HepG2 (cell line): Measurements from ENCODE around the gene SQSTM1. TPM values are rescaled to one million over a fixed set of nuclear protein-coding genes. Genes with fewer than 3 reads are reported as not detected.

Experiments used
- ATAC-seq: fragments of 200-7000 bp; cut with Tn5 transposase; 3 replicates; pipeline ENCODE4 v1.9.1; 2020; ENCODE audit warnings: mild to moderate bottlenecking, moderate library complexity
- BruUV-seq: library from RNA; stranded (reverse); fragments of 400-500 nt; replicated peaks from 2 replicates; lab custom pipeline; 2021; lab: Mats Ljungman, UMichigan
- CTCF ChIA-PET: fragments of 300-600 bp; formaldehyde crosslinking; extraction: SDS; loops from one replicate; lab custom pipeline; 2021; ENCODE audit warnings: low total read pairs, inconsistent platforms, low intra/inter-chr PET ratio; lab: Yijun Ruan, JAX
- POLR2A ChIA-PET: fragments of 350-600 bp; sonication (Branson Sonifier 250); formaldehyde crosslinking; loops from one replicate; lab custom pipeline; 2020; ENCODE audit warnings: antibody characterized with exemption, inconsistent platforms; lab: Yijun Ruan, JAX
- DNase-seq: peaks from one replicate; pipeline ENCODE4 v3.0.0-alpha.2; 2015; ENCODE audit warnings: low spot score
- FAIRE-seq: peaks from 3 replicates; lab custom pipeline; 2011; peaks lifted over from hg19 to GRCh38; lab: Jason Lieb, UNC
- H2AFZ ChIP-seq: one replicate; pipeline ENCODE4 v1.6.1; 2011; ENCODE audit warnings: low read length, inconsistent platforms
- H3K27ac ChIP-seq: fragments of 300-600 bp; 3 replicates; pipeline ENCODE4 v1.8.0; 2011; ENCODE audit warnings: mixed run types, mild to moderate bottlenecking, mixed read lengths, low read length, inconsistent platforms; ENCODE audit not compliant: insufficient read depth; ENCODE audit errors: extremely low read length
- H3K27me3 ChIP-seq, 2 experiments: fragments of 200-600 bp in 1 of 2; 2 replicates in 1 of 2; 3 replicates in 1 of 2; pipeline versions ENCODE4 v1.6.0 to v1.8.0; 2011; ENCODE audit warnings: low read length in 2 of 2, mild to moderate bottlenecking in 2 of 2, moderate library complexity in 2 of 2, inconsistent platforms in 1 of 2; ENCODE audit not compliant: insufficient read depth in 2 of 2, control insufficient read depth in 1 of 2
- H3K36me3 ChIP-seq, 2 experiments: fragments of 200-600 bp in 1 of 2; replicated peaks in 1 of 2; 2 replicates in 1 of 2; 3 replicates in 1 of 2; pipeline versions ENCODE4 v1.5.1 to v1.8.0; 2011; ENCODE audit warnings: low read length in 2 of 2, inconsistent platforms in 1 of 2; ENCODE audit not compliant: insufficient read depth in 2 of 2, control insufficient read depth in 1 of 2
- H3K4me1 ChIP-seq: 2 replicates; pipeline ENCODE4 v1.5.1; 2012; ENCODE audit warnings: low read length, inconsistent platforms; ENCODE audit not compliant: insufficient read depth
- H3K4me2 ChIP-seq: 2 replicates; pipeline ENCODE4 v1.6.0; 2011; ENCODE audit warnings: low read depth, low read length, inconsistent platforms
- H3K4me3 ChIP-seq, 3 experiments: fragments of 200-600 bp in 1 of 3; sonication (generic), shearing (Covaris generic) in 1 of 3; replicated peaks in 1 of 3; 2 replicates each; pipeline ENCODE4 v1.5.1; 2011 to 2016; ENCODE audit warnings: low read length in 3 of 3, inconsistent platforms in 2 of 3, low read depth in 2 of 3, mild to moderate bottlenecking in 2 of 3, control low read depth in 1 of 3, mixed read lengths in 1 of 3; ENCODE audit not compliant: insufficient read depth in 1 of 3
- H3K79me2 ChIP-seq: one replicate; pipeline ENCODE4 v1.6.1; 2011; ENCODE audit warnings: low read length, inconsistent platforms; ENCODE audit not compliant: insufficient read depth
- H3K9ac ChIP-seq: 2 replicates; pipeline ENCODE4 v1.6.0; 2011; ENCODE audit warnings: mild to moderate bottlenecking, low read depth, low read length, inconsistent platforms; ENCODE audit not compliant: insufficient read depth
- H3K9me3 ChIP-seq: 2 replicates; pipeline ENCODE4 v1.5.1; 2012; ENCODE audit warnings: mild to moderate bottlenecking, low read length
- H4K20me1 ChIP-seq: 2 replicates; pipeline ENCODE4 v1.6.0; 2011; ENCODE audit warnings: inconsistent platforms, mild to moderate bottlenecking, low read length, moderate library complexity; ENCODE audit not compliant: insufficient read depth
- AKAP8 ChIP-seq: sonication (generic); formaldehyde crosslinking; IDR thresholded peaks from 2 replicates; pipeline ENCODE4 v1.5.1; 2020; ENCODE audit warnings: mild to moderate bottlenecking, missing genetic modification reagents
- HCFC1 ChIP-seq: fragments of 150-350 bp; IDR thresholded peaks from 2 replicates; pipeline ENCODE4 v1.6.1; 2014; ENCODE audit warnings: low read depth, low read length
- HDAC6 ChIP-seq: fragments of 200-600 bp; sonication (generic); IDR thresholded peaks from 2 replicates; pipeline ENCODE4 v1.7.0; 2017; ENCODE audit warnings: mild to moderate bottlenecking, antibody characterized with exemption, low read length, low read depth
- HES4 ChIP-seq: sonication (generic); formaldehyde crosslinking; IDR thresholded peaks from 2 replicates; pipeline ENCODE4 v1.9.0; 2021; ENCODE audit warnings: mild to moderate bottlenecking, missing genetic modification reagents, borderline replicate concordance
- HMGA1 ChIP-seq: sonication (generic); formaldehyde crosslinking; conservative IDR thresholded peaks from 2 replicates; pipeline ENCODE4 v1.4.0; 2020; ENCODE audit warnings: missing genetic modification reagents
- HNRNPK ChIP-seq: fragments of 200-400 bp; formaldehyde crosslinking; IDR thresholded peaks from 2 replicates; pipeline ENCODE4 v1.6.1; 2018; ENCODE audit warnings: low read length, low read depth, moderate library complexity, mild to moderate bottlenecking; ENCODE audit not compliant: poor library complexity, severe bottlenecking
- MED13 ChIP-seq: sonication (generic); formaldehyde crosslinking; IDR thresholded peaks from 2 replicates; pipeline ENCODE4 v1.5.0; 2020; ENCODE audit warnings: missing genetic modification reagents
- RELA ChIP-seq: sonication (generic); formaldehyde crosslinking; IDR thresholded peaks from 2 replicates; pipeline ENCODE4 v1.4.0; 2020; ENCODE audit warnings: missing genetic modification reagents
- THAP11 ChIP-seq: IDR thresholded peaks from 2 replicates; pipeline ENCODE4 v1.6.1; 2016; ENCODE audit warnings: missing biosample characterization, missing genetic modification reagents
- YEATS4 ChIP-seq: sonication (generic); formaldehyde crosslinking; IDR thresholded peaks from 2 replicates; pipeline ENCODE4 v1.4.0; 2020; ENCODE audit warnings: missing genetic modification reagents, borderline replicate concordance
- ZC3H13 ChIP-seq: sonication (generic); formaldehyde crosslinking; IDR thresholded peaks from 2 replicates; pipeline ENCODE4 v1.8.1; 2023; ENCODE audit warnings: mild to moderate bottlenecking, missing genetic modification reagents, moderate library complexity
- ZKSCAN1 ChIP-seq: fragments of 150-350 bp; IDR thresholded peaks from 2 replicates; pipeline ENCODE4 v1.6.1; 2014; ENCODE audit warnings: low read length
- ZNF263 ChIP-seq: sonication (generic); formaldehyde crosslinking; IDR thresholded peaks from 2 replicates; pipeline ENCODE4 v1.4.0; 2020; ENCODE audit warnings: missing genetic modification reagents
- ZNF333 ChIP-seq: sonication (generic); formaldehyde crosslinking; IDR thresholded peaks from 2 replicates; pipeline ENCODE4 v1.4.0; 2020; ENCODE audit warnings: mild to moderate bottlenecking, missing genetic modification reagents, borderline replicate concordance
- ZNF556 ChIP-seq: sonication (generic); formaldehyde crosslinking; IDR thresholded peaks from 2 replicates; pipeline ENCODE4 v1.4.0; 2020; ENCODE audit warnings: mild to moderate bottlenecking, missing genetic modification reagents, borderline replicate concordance
- ZNF773 ChIP-seq: sonication (generic); formaldehyde crosslinking; IDR thresholded peaks from 2 replicates; pipeline ENCODE4 v1.4.0; 2020; ENCODE audit warnings: missing genetic modification reagents, borderline replicate concordance
- ZZZ3 ChIP-seq: sonication (generic); formaldehyde crosslinking; IDR thresholded peaks from 2 replicates; pipeline ENCODE4 v1.4.0; 2020; ENCODE audit warnings: missing genetic modification reagents, mild to moderate bottlenecking, borderline replicate concordance
- WGBS: methylation state at CpG from one replicate; pipeline ENCODE4 v1.1.6; 2017; ENCODE audit warnings: low lambda C conversion rate; 5-methylcytosine and 5-hydroxymethylcytosine counted together
- in situ Hi-C: cut with HindIII; loops from 2 replicates; pipeline ENCODE4 v1.10.0; 2017; ENCODE audit warnings: low pct_unique_long_range_greater_than_20kb; ENCODE audit not compliant: extremely low pct_ligation_motif_present
- intact Hi-C: fragments of 100-400 bp; cut with micrococcal nuclease; formaldehyde crosslinking; loops from one replicate; pipeline ENCODE4 v1.10.0; 2022; ENCODE audit not compliant: unreplicated experiment
- polyA plus RNA-seq, 8 experiments: library from polyadenylated mRNA; depleted of rRNA in 3 of 8; stranded (reverse) in 7 of 8; unstranded in 1 of 8; fragments of >200 nt; fragmentation: Illumina TruSeq in 4 of 8; extraction: Trizol in 4 of 8; gene quantifications; 2 replicates each; pipeline versions ENCODE4 v1.2.1 to v1.2.3, GENCODE V29; 2011 to 2016; ENCODE audit warnings: low read depth in 4 of 8, missing spikeins in 1 of 8, mixed read lengths in 1 of 8; ENCODE audit not compliant: insufficient read depth in 1 of 8
- total RNA-seq, 5 experiments: library from RNA; depleted of rRNA; stranded (reverse); fragments of >200 nt; fragmentation: Illumina TruSeq; extraction: Trizol; gene quantifications; 2 replicates each; pipeline ENCODE4 v1.2.3, GENCODE V29; 2016; ENCODE audit warnings: low read depth in 1 of 5
- TF ChIP-seq, protein P1 (sequence below): sonication (generic); formaldehyde crosslinking; IDR thresholded peaks from 2 replicates; pipeline ENCODE4 v1.4.0; 2020; ENCODE audit warnings: mild to moderate bottlenecking, missing genetic modification reagents
- TF ChIP-seq, protein P2 (sequence below): IDR thresholded peaks from 2 replicates; pipeline ENCODE4 v1.6.1; 2016; ENCODE audit warnings: control low read depth

The SQSTM1 gene
- total and polyA plus RNA-seq, 2 of the 13 experiments (the other 11 are each of a cell fraction or from before 2014, with no cell fraction given), result 90.9 to 160 TPM

DNA sequence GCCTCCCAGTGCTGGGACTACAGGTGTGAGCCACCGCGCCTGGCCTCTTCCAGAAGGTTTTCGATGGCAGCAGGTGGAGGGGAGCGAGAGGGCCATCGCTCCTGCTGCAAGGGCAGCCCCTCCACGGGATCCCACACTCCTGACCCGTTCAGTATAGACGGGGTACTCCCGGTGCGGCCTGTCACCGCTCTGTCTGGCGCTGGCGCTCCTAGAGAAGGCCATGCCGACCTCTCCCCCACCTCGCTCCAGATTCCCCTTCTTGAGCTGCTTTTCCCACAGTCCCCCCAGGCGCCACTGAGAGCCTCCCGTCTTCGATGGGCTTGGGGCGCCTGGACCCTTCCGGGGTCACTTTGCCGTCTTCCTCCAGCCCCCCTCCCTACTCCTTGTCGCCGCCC, 4.3 kb upstream of the SQSTM1 start:
- WGBS, result 97% methylated on average over 23 of the region's 23 CpGs
- no peak for FAIRE-seq
- Histone ChIP-seq H4K20me1 (peaks cover under 1% of the 10 kb centered on the region; the same call in 1 of the 2 replicates), H3K79me2 (peaks cover 12% of the 10 kb centered on the region), H3K9me3 (no peaks in the 10 kb centered on the region), H3K4me3 (no peak overlapping the region), H3K4me2 (no peak overlapping the region), H3K27me3 (no peaks in the 10 kb centered on the region), H3K9ac (no peak overlapping the region), H3K4me1 (peaks cover 30% of the 10 kb centered on the region), H3K36me3 (peaks cover 11 to 19% of the 10 kb centered on the region in 2 experiments; a peak in 4 of 5 replicates), H3K27ac (no peak overlapping the region), H2AFZ (no peak overlapping the region)
- TF ChIP-seq HCFC1 (no peak), YEATS4 (CRISPR knock-in tag) (no peak), RELA (no peak), ZNF556 (CRISPR knock-in tag) (no peak), HNRNPK (no peak), ZZZ3 (no peak), ZKSCAN1 (no peak), ZC3H13 (no peak), HES4 (no peak), MED13 (CRISPR knock-in tag) (no peak), THAP11 (CRISPR knock-in tag) (no peak), HDAC6 (no peak), HMGA1 (CRISPR knock-in tag) (no peak), AKAP8 (CRISPR knock-in tag) (no peak), ZNF773 (CRISPR knock-in tag) (no peak), ZNF333 (CRISPR knock-in tag) (no peak), ZNF263 (CRISPR knock-in tag) (no peak)
- TF ChIP-seq, protein P1, sequence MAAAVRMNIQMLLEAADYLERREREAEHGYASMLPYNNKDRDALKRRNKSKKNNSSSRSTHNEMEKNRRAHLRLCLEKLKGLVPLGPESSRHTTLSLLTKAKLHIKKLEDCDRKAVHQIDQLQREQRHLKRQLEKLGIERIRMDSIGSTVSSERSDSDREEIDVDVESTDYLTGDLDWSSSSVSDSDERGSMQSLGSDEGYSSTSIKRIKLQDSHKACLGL (CRISPR knock-in tag), result no peak
- TF ChIP-seq, protein P2, sequence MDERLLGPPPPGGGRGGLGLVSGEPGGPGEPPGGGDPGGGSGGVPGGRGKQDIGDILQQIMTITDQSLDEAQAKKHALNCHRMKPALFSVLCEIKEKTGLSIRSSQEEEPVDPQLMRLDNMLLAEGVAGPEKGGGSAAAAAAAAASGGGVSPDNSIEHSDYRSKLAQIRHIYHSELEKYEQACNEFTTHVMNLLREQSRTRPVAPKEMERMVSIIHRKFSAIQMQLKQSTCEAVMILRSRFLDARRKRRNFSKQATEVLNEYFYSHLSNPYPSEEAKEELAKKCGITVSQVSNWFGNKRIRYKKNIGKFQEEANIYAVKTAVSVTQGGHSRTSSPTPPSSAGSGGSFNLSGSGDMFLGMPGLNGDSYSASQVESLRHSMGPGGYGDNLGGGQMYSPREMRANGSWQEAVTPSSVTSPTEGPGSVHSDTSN, result no peak
- in situ Hi-C loops (no loop called here), intact Hi-C loops (no loop called here)
- no peak for ATAC-seq
- BruUV-seq, result no TSS peak
- ChIA-PET POLR2A (interaction anchor here (5.3 kb wide), 1 partner anchor 11 kb away, joined by 115 read pairs; the partner anchor contains the start of gene MGAT4B), CTCF (no interaction called here)
- no peak for DNase-seq
